HEK293T (cell line): ENCODE results near the gene COL12A1.

Experiments used
- BHLHE40 ChIP-seq: fragments of 450-650 bp; IDR thresholded peaks from 2 replicates; pipeline ENCODE4 v1.6.1; 2016; ENCODE audit warnings: mild to moderate bottlenecking, moderate library complexity, borderline replicate concordance
- CTBP1 ChIP-seq: fragments of 450-650 bp; IDR thresholded peaks from 2 replicates; pipeline ENCODE4 v1.6.1; 2016; ENCODE audit warnings: borderline replicate concordance
- ELF4 ChIP-seq: fragments of 450-650 bp; IDR thresholded peaks from 2 replicates; pipeline ENCODE4 v1.6.1; 2017; ENCODE audit warnings: antibody characterized with exemption
- FOXA1 ChIP-seq: fragments of 450-650 bp; IDR thresholded peaks from 2 replicates; pipeline ENCODE4 v1.6.1; 2016; ENCODE audit warnings: mild to moderate bottlenecking
- L3MBTL2 ChIP-seq: fragments of 450-650 bp; conservative IDR thresholded peaks from 2 replicates; pipeline ENCODE4 v1.6.1; 2016; ENCODE audit warnings: mild to moderate bottlenecking
- SP1 ChIP-seq: fragments of 450-650 bp; IDR thresholded peaks from 2 replicates; pipeline ENCODE4 v1.6.1; 2017

DNA sequence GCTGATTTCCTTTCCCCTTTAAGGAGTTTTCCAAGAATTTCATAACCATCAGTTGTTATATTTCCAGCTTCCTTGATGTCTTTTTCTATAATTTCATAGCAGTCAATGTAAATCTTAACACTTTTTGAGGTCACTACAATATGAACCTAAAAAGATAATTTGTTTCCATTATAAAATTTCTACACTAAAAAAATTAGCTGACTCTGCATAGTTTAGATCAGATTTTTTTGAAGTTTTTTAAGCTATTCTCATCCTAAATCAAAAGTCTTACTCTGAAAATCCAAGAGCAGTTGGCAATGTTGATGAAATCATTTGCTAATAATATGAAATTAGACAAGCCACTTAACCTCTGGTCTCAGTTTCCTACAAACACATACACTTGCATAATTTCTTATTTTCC lies 96.8 kb downstream of the COL12A1 start:
- TF ChIP-seq BHLHE40, result no peak
- TF ChIP-seq SP1, result no peak
- no peak for TF ChIP-seq L3MBTL2
- TF ChIP-seq CTBP1, result no peak
- no peak for TF ChIP-seq FOXA1
- no peak for TF ChIP-seq ELF4
